Fibroblast of the aortic adventitia (primary cell): ENCODE results near the gene OR51Q1. TPM values are rescaled to one million over a fixed set of nuclear protein-coding genes. Genes with fewer than 3 reads are reported as not detected.

Experiments
- DNase-seq: peaks from one replicate; pipeline ENCODE4 v3.0.0-alpha.2; 2010; ENCODE audit warnings: low read depth
- H3K4me3 ChIP-seq: 2 replicates; pipeline ENCODE4 v1.5.1; 2011; ENCODE audit warnings: low read depth, mild to moderate bottlenecking, control low read depth, low read length, moderate library complexity
- total RNA-seq: library from RNA; depleted of rRNA; stranded (reverse); fragments of >200 nt; gene quantifications from 2 replicates; pipeline ENCODE4 v1.2.3, GENCODE V29; 2012; ENCODE audit warnings: low replicate concordance
- TF ChIP-seq, protein P1 (sequence below): IDR thresholded peaks from 2 replicates; pipeline ENCODE4 v1.5.1; 2011; ENCODE audit warnings: mild to moderate bottlenecking, low read length, control low read depth, inconsistent platforms; ENCODE audit not compliant: insufficient read depth

OR51Q1 gene, protein sequence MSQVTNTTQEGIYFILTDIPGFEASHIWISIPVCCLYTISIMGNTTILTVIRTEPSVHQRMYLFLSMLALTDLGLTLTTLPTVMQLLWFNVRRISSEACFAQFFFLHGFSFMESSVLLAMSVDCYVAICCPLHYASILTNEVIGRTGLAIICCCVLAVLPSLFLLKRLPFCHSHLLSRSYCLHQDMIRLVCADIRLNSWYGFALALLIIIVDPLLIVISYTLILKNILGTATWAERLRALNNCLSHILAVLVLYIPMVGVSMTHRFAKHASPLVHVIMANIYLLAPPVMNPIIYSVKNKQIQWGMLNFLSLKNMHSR
- total RNA-seq: not detected in 2 replicates

GRCh38 chr11:5421811-5422210 is at the start of gene OR51Q1:
Gene OR51Q1, plus strand, starts transcription at chr11:5422111. Its CDS starts 90 bp downstream, at chr11:5422201.
- DNase-seq: no peak
- TF ChIP-seq, protein P1, sequence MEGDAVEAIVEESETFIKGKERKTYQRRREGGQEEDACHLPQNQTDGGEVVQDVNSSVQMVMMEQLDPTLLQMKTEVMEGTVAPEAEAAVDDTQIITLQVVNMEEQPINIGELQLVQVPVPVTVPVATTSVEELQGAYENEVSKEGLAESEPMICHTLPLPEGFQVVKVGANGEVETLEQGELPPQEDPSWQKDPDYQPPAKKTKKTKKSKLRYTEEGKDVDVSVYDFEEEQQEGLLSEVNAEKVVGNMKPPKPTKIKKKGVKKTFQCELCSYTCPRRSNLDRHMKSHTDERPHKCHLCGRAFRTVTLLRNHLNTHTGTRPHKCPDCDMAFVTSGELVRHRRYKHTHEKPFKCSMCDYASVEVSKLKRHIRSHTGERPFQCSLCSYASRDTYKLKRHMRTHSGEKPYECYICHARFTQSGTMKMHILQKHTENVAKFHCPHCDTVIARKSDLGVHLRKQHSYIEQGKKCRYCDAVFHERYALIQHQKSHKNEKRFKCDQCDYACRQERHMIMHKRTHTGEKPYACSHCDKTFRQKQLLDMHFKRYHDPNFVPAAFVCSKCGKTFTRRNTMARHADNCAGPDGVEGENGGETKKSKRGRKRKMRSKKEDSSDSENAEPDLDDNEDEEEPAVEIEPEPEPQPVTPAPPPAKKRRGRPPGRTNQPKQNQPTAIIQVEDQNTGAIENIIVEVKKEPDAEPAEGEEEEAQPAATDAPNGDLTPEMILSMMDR: no peak
- no peak within 1 kb of the TSS for H3K4me3 ChIP-seq

DNA sequence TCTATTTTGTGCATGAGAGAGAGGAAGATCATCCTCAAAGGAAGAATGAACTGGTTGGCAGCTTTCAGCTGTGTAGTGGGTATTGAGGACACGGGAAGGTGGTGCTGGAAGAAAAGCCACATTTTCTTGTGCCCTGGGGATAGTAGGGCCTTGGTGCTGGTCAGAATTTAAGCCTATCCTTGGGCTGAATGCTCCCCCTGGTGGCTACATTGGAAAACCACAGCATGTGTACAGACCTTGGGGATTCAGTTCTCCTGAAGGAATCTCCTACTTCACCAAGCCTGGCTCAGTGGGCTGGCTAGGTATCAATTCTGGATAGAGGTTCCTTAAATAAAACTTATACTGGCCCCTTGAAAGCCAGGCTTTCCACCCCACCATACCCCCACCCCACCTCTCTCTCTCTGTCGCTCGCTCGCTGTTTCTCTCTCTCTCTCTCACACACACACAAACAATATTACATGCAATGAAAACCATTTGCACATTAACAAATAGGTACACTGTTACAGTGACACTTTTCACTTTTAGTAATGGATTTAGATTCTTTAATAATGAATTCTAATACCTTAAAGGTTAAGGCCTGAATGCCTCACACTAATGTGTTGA is 41.1 kb upstream of the OR51Q1 start:
- no peak overlapping the region for H3K4me3 ChIP-seq
- TF ChIP-seq, protein P1: peak; percentile 87
- DNase-seq: peak; percentile 83

- no peak for DNase-seq
- TF ChIP-seq, protein P1: no peak
- no peak within 1 kb of the TSS for H3K4me3 ChIP-seq
Observed at GRCh38 chr11:5383576-5383975, 38.3 kb upstream of the OR51Q1 start, which contains the start of gene OR51M1. Gene OR51M1, plus strand, starts transcription at chr11:5383812. Its CDS starts 5,587 bp downstream, at chr11:5389399.

DNA sequence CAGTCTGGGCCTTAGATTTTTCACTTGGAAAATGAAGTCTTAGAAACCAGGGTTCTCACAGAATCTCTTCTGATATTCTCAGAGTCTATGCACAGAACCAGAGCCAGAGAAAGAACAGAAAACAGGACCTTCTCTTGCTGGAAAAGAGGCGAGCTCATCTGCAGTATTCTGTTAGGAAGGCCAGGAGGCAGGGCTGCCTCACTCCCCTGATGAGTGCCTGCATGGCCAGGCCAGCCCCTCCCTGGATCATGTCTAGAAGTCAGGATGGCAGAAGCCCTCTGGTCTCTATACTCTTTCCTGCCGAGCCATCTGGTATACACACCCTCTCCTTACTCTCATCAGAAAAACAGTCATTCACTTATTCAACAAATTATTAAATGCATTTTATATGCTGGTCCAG is 37.6 kb upstream of the OR51Q1 start:
- H3K4me3 ChIP-seq: no peak overlapping the region

GRCh38 chr11:5390210-5390609 is 31.7 kb upstream of the OR51Q1 start:
- TF ChIP-seq, protein P1: no peak
- no peak overlapping the region for H3K4me3 ChIP-seq
- no peak for DNase-seq

More for the DNA sequence above, 37.6 kb upstream of the OR51Q1 start:
- TF ChIP-seq, protein P1: no peak
- no peak for DNase-seq

DNA sequence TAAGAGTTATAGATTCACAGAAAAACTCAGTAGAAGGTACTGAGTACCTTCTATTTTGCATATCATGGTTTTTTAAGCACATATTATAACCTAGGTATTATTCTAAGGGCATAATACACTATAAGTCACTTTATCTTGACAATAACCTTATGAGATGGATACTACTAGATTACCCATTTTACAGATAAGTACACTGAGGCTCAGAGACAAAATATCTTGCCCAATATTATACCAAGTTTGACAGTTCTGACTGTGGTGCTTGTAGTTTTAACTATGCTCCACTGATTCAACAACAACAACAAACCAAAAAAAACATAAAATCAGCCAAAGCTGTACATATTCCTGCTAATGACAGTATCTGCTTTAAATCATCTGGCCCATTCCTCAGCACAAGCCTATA is 27.8 kb upstream of the OR51Q1 start:
- TF ChIP-seq, protein P1: no peak
- H3K4me3 ChIP-seq: no peak overlapping the region
- no peak for DNase-seq
